Activated CD4-positive, alpha-beta T cell treated with anti-CD3 and anti-CD28 coated beads, Interleukin-2, amount 10 ng/mL, durations not matched to agents 7 days and 5 days (primary cell): ENCODE data around the gene KCTD4. TPM values are rescaled to one million over a fixed set of nuclear protein-coding genes. Genes with fewer than 3 reads are reported as not detected.
"Not testable (repeated sequence)": the region's sequence is repeated elsewhere in the genome, so short reads cannot be mapped to it uniquely, and the experiment has no call there.

Experiments
- CTCF ChIA-PET: fragments of 350-600 bp; sonication (Branson Sonifier 250); formaldehyde crosslinking; loops from one replicate; lab custom pipeline; 2021; ENCODE audit warnings: antibody characterized with exemption; lab: Charles Lee
- POLR2A ChIA-PET: fragments of 350-600 bp; sonication (Branson Sonifier 250); formaldehyde crosslinking; loops from one replicate; lab custom pipeline; 2021; ENCODE audit warnings: antibody characterized with exemption; lab: Charles Lee
- DNase-seq: peaks from one replicate; pipeline ENCODE4 v3.0.0-alpha.2; 2020
- H3K27ac Mint-ChIP-seq: one replicate; pipeline ENCODE4 v1.8.0; 2021; ENCODE audit warnings: mild to moderate bottlenecking, moderate library complexity, mixed read lengths
- H3K27me3 Mint-ChIP-seq: one replicate; pipeline ENCODE4 v1.8.0; 2021; ENCODE audit warnings: mixed read lengths
- H3K36me3 Mint-ChIP-seq: one replicate; pipeline ENCODE4 v1.8.0; 2021; ENCODE audit warnings: low read depth, mixed read lengths
- H3K4me1 Mint-ChIP-seq: one replicate; pipeline ENCODE4 v1.8.0; 2021; ENCODE audit warnings: mixed read lengths
- H3K4me3 Mint-ChIP-seq: one replicate; pipeline ENCODE4 v1.8.0; 2021; ENCODE audit warnings: mild to moderate bottlenecking, moderate library complexity, mixed read lengths
- H3K9me3 Mint-ChIP-seq: one replicate; pipeline ENCODE4 v1.8.0; 2021; ENCODE audit warnings: mixed read lengths
- total RNA-seq, 2 experiments: library from RNA; stranded (reverse); gene quantifications; one replicate each; pipeline ENCODE4 v1.2.3, GENCODE V29; 2021

The KCTD4 gene
- not detected for total RNA-seq

- Mint-ChIP-seq H3K27ac (no peak within 1 kb of the TSS), H3K27me3 (no peaks in the 10 kb centered on the region), H3K36me3 (peaks cover 6% of the 10 kb centered on the region), H3K4me3 (no peak within 1 kb of the TSS), H3K4me1 (peaks cover 10% of the 10 kb centered on the region), H3K9me3 (no peaks in the 10 kb centered on the region)
- ChIA-PET CTCF (no interaction called here), POLR2A (no interaction called here)
- no peak for DNase-seq
Observed at GRCh38 chr13:45200701-45201232, at the start of gene KCTD4. KCTD4 (minus strand) TSS chr13:45201045; CDS start chr13:45194567, 6,478 bp downstream.

- ChIA-PET POLR2A (no interaction called here), CTCF (interaction anchor here (0.7 to 1.0 kb wide), 2 partner anchors 41 to 92 kb away, joined by 3 read pairs; no protein-coding TSS in a partner anchor)
- peaks cover 13% of the 10 kb centered on the region for H3K36me3 Mint-ChIP-seq
Observed at GRCh38 chr13:45249662-45250061, 48.8 kb upstream of the KCTD4 start.

DNA sequence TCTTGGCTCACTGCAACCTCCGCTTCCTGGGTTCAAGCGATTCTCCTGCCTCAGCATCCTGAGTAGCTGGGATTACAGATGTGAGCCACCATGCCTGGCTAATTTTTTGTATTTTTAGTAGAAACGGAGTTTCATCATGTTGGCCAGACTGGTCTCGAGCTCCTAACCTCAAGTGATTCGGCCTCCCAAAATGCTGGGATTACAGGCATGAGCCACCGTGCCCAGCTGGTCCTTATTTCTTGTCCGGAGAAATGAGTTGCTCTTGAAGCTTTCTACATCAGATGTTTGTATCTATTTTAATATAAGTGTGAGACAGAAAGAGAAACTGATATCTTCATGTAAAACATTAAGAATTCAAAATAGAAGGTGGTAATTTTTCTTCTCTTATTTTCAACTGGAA lies 43.9 kb upstream of the KCTD4 start:
- H3K4me3 Mint-ChIP-seq, H3K27me3 Mint-ChIP-seq, POLR2A ChIA-PET, H3K4me1 Mint-ChIP-seq, H3K36me3 Mint-ChIP-seq, H3K27ac Mint-ChIP-seq, DNase-seq, H3K9me3 Mint-ChIP-seq: not testable (repeated sequence)
- CTCF ChIA-PET, result interaction anchor here (0.6 kb wide), 1 partner anchor 21 kb away, joined by 3 read pairs; no protein-coding TSS in a partner anchor

More at GRCh38 chr13:45249662-45250061, 48.8 kb upstream of the KCTD4 start:
- Mint-ChIP-seq H3K27ac (no peak overlapping the region), H3K4me3 (no peak overlapping the region), H3K4me1 (no peaks in the 10 kb centered on the region), H3K27me3 (no peaks in the 10 kb centered on the region), H3K9me3 (no peaks in the 10 kb centered on the region)
- DNase-seq, result no peak

DNA sequence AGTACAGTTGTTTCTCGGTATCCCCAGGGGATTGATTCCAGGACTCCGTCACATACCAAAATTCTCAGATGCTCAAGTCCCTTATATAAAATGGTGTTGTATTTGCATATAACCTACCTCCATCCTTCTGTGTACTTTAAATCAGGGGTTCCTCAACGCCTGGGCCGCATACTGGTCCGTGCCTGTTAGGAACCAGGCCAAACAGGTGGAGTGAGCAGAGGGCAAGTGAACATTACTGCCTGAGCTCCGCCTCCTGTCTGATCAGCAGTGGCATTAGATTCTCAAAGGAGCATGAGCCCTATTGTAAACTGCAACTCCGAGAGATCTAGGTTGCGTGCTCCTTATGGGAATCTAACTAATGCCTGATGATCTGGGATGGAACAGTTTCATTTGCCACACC lies 42.2 kb upstream of the KCTD4 start:
- H3K36me3 Mint-ChIP-seq, result peaks cover 4% of the 10 kb centered on the region
- H3K4me1 Mint-ChIP-seq, result no peaks in the 10 kb centered on the region
- H3K27ac Mint-ChIP-seq, result no peak overlapping the region
- POLR2A ChIA-PET, result interaction anchor here (0.7 kb wide), 1 partner anchor 27 kb away, joined by 3 read pairs; no protein-coding TSS in a partner anchor
- no peaks in the 10 kb centered on the region for H3K9me3 Mint-ChIP-seq
- H3K27me3 Mint-ChIP-seq, result no peaks in the 10 kb centered on the region
- DNase-seq, result no peak
- CTCF ChIA-PET, result interaction anchor here (0.9 kb wide), 1 partner anchor 18 kb away, joined by 3 read pairs; no protein-coding TSS in a partner anchor
- no peak overlapping the region for H3K4me3 Mint-ChIP-seq

GRCh38 chr13:45242524-45242923 lies 41.7 kb upstream of the KCTD4 start:
- H3K4me3 Mint-ChIP-seq, result no peak overlapping the region
- H3K27me3 Mint-ChIP-seq, result no peaks in the 10 kb centered on the region
- H3K27ac Mint-ChIP-seq, result no peak overlapping the region
- DNase-seq, result no peak
- no peaks in the 10 kb centered on the region for H3K9me3 Mint-ChIP-seq
- ChIA-PET CTCF (no interaction called here), POLR2A (no interaction called here)
- H3K36me3 Mint-ChIP-seq, result peaks cover 4% of the 10 kb centered on the region
- no peaks in the 10 kb centered on the region for H3K4me1 Mint-ChIP-seq

DNA sequence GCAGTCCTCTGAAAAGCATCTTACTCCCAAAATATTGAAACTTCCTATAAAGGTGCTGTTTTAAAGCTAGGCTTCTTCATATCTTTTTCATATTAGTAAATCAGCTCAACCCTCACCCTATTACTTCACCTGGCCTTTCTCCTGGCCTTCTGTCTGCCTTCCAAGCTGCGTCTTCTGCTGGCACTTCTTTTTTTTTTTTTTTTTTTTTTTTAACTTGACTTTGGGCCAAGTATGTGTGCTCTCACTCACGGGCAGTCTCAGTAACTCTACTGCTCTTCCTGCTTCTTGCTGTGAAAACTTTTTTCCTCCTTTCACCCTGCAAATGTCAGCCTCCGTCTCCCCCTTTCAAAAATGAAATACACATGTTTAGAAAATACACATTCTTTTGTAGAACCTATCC lies 41.2 kb upstream of the KCTD4 start:
- H3K4me3 Mint-ChIP-seq, result no peak overlapping the region
- peaks cover 4% of the 10 kb centered on the region for H3K36me3 Mint-ChIP-seq
- no peak for DNase-seq
- H3K4me1 Mint-ChIP-seq, result no peaks in the 10 kb centered on the region
- ChIA-PET CTCF (no interaction called here), POLR2A (no interaction called here)
- no peaks in the 10 kb centered on the region for H3K9me3 Mint-ChIP-seq
- no peaks in the 10 kb centered on the region for H3K27me3 Mint-ChIP-seq
- H3K27ac Mint-ChIP-seq, result no peak overlapping the region

GRCh38 chr13:45240143-45240542 lies 39.3 kb upstream of the KCTD4 start:
- Mint-ChIP-seq H3K9me3 (no peaks in the 10 kb centered on the region), H3K36me3 (peaks cover 2% of the 10 kb centered on the region), H3K27me3 (no peaks in the 10 kb centered on the region), H3K27ac (no peak overlapping the region), H3K4me1 (no peaks in the 10 kb centered on the region), H3K4me3 (no peak overlapping the region)
- POLR2A ChIA-PET, result no interaction called here
- CTCF ChIA-PET, result interaction anchor here (0.6 to 1.0 kb wide), 2 partner anchors 29 to 1098 kb away, joined by 3 to 6 read pairs; no protein-coding TSS in a partner anchor
- DNase-seq, result no peak

GRCh38 chr13:45238945-45239795 lies 38.3 kb upstream of the KCTD4 start:
- no peaks in the 10 kb centered on the region for H3K27me3 Mint-ChIP-seq
- H3K4me1 Mint-ChIP-seq, result no peaks in the 10 kb centered on the region
- CTCF ChIA-PET, result interaction anchor here (0.6 to 1.0 kb wide), 2 partner anchors 28 to 1098 kb away, joined by 3 to 6 read pairs; no protein-coding TSS in a partner anchor
- peaks cover 2% of the 10 kb centered on the region for H3K36me3 Mint-ChIP-seq
- no peak overlapping the region for H3K27ac Mint-ChIP-seq
- no peak for DNase-seq
- POLR2A ChIA-PET, result no interaction called here
- no peaks in the 10 kb centered on the region for H3K9me3 Mint-ChIP-seq
- H3K4me3 Mint-ChIP-seq, result no peak overlapping the region

- DNase-seq, result no peak
- H3K9me3 Mint-ChIP-seq, result no peaks in the 10 kb centered on the region
- ChIA-PET POLR2A (no interaction called here), CTCF (no interaction called here)
- no peak overlapping the region for H3K4me3 Mint-ChIP-seq
- peaks cover 4% of the 10 kb centered on the region for H3K36me3 Mint-ChIP-seq
- no peaks in the 10 kb centered on the region for H3K4me1 Mint-ChIP-seq
- H3K27ac Mint-ChIP-seq, result no peak overlapping the region
- no peaks in the 10 kb centered on the region for H3K27me3 Mint-ChIP-seq
Observed at GRCh38 chr13:45232591-45232990, 31.7 kb upstream of the KCTD4 start.

DNA sequence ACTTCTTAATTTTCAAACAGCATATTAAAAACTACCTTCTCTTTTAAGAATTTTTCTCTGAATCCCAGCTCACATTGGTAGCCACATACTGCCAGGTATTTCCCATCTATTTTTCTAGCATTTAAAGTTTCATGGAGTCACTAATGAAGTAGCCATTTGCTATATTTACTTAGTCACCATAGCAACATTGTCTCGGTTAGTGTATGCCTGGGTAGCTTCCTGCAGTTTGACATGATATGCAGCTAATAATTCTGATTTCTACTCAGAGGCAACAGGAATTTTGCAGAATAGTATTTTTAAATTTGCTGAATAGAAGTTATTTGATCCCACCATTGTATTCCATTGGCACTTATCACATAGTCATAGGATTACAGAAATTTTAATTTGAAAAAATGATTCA lies 30.9 kb upstream of the KCTD4 start:
- H3K9me3 Mint-ChIP-seq, result no peaks in the 10 kb centered on the region
- no peaks in the 10 kb centered on the region for H3K27me3 Mint-ChIP-seq
- peaks cover 4% of the 10 kb centered on the region for H3K36me3 Mint-ChIP-seq
- DNase-seq, result no peak
- POLR2A ChIA-PET, result no interaction called here
- H3K4me1 Mint-ChIP-seq, result no peaks in the 10 kb centered on the region
- H3K4me3 Mint-ChIP-seq, result no peak overlapping the region
- H3K27ac Mint-ChIP-seq, result no peak overlapping the region
- CTCF ChIA-PET, result no interaction called here

- H3K4me3 Mint-ChIP-seq, result no peak overlapping the region
- CTCF ChIA-PET, result no interaction called here
- POLR2A ChIA-PET, result no interaction called here
Observed at GRCh38 chr13:45231305-45231704, 30.5 kb upstream of the KCTD4 start.

GRCh38 chr13:45229172-45229571 lies 28.3 kb upstream of the KCTD4 start:
- no peaks in the 10 kb centered on the region for H3K4me1 Mint-ChIP-seq
- CTCF ChIA-PET, result interaction anchor here (0.6 to 0.8 kb wide), 2 partner anchors 30 to 130 kb away, joined by 3 to 4 read pairs; no protein-coding TSS in a partner anchor
- H3K4me3 Mint-ChIP-seq, result no peak overlapping the region
- peaks cover 4% of the 10 kb centered on the region for H3K36me3 Mint-ChIP-seq
- no peaks in the 10 kb centered on the region for H3K9me3 Mint-ChIP-seq
- POLR2A ChIA-PET, result no interaction called here
- no peak overlapping the region for H3K27ac Mint-ChIP-seq
- no peak for DNase-seq
- no peaks in the 10 kb centered on the region for H3K27me3 Mint-ChIP-seq

More at GRCh38 chr13:45231305-45231704, 30.5 kb upstream of the KCTD4 start:
- H3K9me3 Mint-ChIP-seq, result no peaks in the 10 kb centered on the region
- no peaks in the 10 kb centered on the region for H3K4me1 Mint-ChIP-seq
- H3K36me3 Mint-ChIP-seq, result peaks cover 4% of the 10 kb centered on the region
- DNase-seq, result no peak
- H3K27ac Mint-ChIP-seq, result no peak overlapping the region
- no peaks in the 10 kb centered on the region for H3K27me3 Mint-ChIP-seq

GRCh38 chr13:45228002-45228401 lies 27.2 kb upstream of the KCTD4 start:
- no peaks in the 10 kb centered on the region for H3K4me1 Mint-ChIP-seq
- H3K27ac Mint-ChIP-seq, result no peak overlapping the region
- peaks cover 4% of the 10 kb centered on the region for H3K36me3 Mint-ChIP-seq
- ChIA-PET POLR2A (no interaction called here), CTCF (interaction anchor here (0.6 kb wide), 1 partner anchor 21 kb away, joined by 3 read pairs; no protein-coding TSS in a partner anchor)
- H3K9me3 Mint-ChIP-seq, result no peaks in the 10 kb centered on the region
- no peak for DNase-seq
- no peaks in the 10 kb centered on the region for H3K27me3 Mint-ChIP-seq
- H3K4me3 Mint-ChIP-seq, result no peak overlapping the region
